HepG2 (cell line): ENCODE measurements around the gene ITPRIP. TPM values are rescaled to one million over a fixed set of nuclear protein-coding genes. Genes with fewer than 3 reads are reported as not detected.

Experiments used
- ATAC-seq: fragments of 200-7000 bp; cut with Tn5 transposase; 3 replicates; pipeline ENCODE4 v1.9.1; 2020; ENCODE audit warnings: mild to moderate bottlenecking, moderate library complexity
- BruUV-seq: library from RNA; stranded (reverse); fragments of 400-500 nt; replicated peaks from 2 replicates; lab custom pipeline; 2021; lab: Mats Ljungman, UMichigan
- CTCF ChIA-PET: fragments of 300-600 bp; formaldehyde crosslinking; extraction: SDS; loops from one replicate; lab custom pipeline; 2021; ENCODE audit warnings: low total read pairs, inconsistent platforms, low intra/inter-chr PET ratio; lab: Yijun Ruan, JAX
- POLR2A ChIA-PET: fragments of 350-600 bp; sonication (Branson Sonifier 250); formaldehyde crosslinking; loops from one replicate; lab custom pipeline; 2020; ENCODE audit warnings: antibody characterized with exemption, inconsistent platforms; lab: Yijun Ruan, JAX
- DNase-seq: peaks from one replicate; pipeline ENCODE4 v3.0.0-alpha.2; 2015; ENCODE audit warnings: low spot score
- FAIRE-seq: peaks from 3 replicates; lab custom pipeline; 2011; peaks lifted over from hg19 to GRCh38; lab: Jason Lieb, UNC
- H2AFZ ChIP-seq: one replicate; pipeline ENCODE4 v1.6.1; 2011; ENCODE audit warnings: low read length, inconsistent platforms
- H3K27ac ChIP-seq: fragments of 300-600 bp; 3 replicates; pipeline ENCODE4 v1.8.0; 2011; ENCODE audit warnings: mixed run types, mild to moderate bottlenecking, mixed read lengths, low read length, inconsistent platforms; ENCODE audit not compliant: insufficient read depth; ENCODE audit errors: extremely low read length
- H3K27me3 ChIP-seq, 2 experiments: fragments of 200-600 bp in 1 of 2; 2 replicates in 1 of 2; 3 replicates in 1 of 2; pipeline versions ENCODE4 v1.6.0 to v1.8.0; 2011; ENCODE audit warnings: low read length in 2 of 2, mild to moderate bottlenecking in 2 of 2, moderate library complexity in 2 of 2, inconsistent platforms in 1 of 2; ENCODE audit not compliant: insufficient read depth in 2 of 2, control insufficient read depth in 1 of 2
- H3K36me3 ChIP-seq, 2 experiments: fragments of 200-600 bp in 1 of 2; replicated peaks in 1 of 2; 2 replicates in 1 of 2; 3 replicates in 1 of 2; pipeline versions ENCODE4 v1.5.1 to v1.8.0; 2011; ENCODE audit warnings: low read length in 2 of 2, inconsistent platforms in 1 of 2; ENCODE audit not compliant: insufficient read depth in 2 of 2, control insufficient read depth in 1 of 2
- H3K4me1 ChIP-seq: 2 replicates; pipeline ENCODE4 v1.5.1; 2012; ENCODE audit warnings: low read length, inconsistent platforms; ENCODE audit not compliant: insufficient read depth
- H3K4me2 ChIP-seq: 2 replicates; pipeline ENCODE4 v1.6.0; 2011; ENCODE audit warnings: low read depth, low read length, inconsistent platforms
- H3K4me3 ChIP-seq, 3 experiments: fragments of 200-600 bp in 1 of 3; sonication (generic), shearing (Covaris generic) in 1 of 3; replicated peaks in 1 of 3; 2 replicates each; pipeline ENCODE4 v1.5.1; 2011 to 2016; ENCODE audit warnings: low read length in 3 of 3, inconsistent platforms in 2 of 3, low read depth in 2 of 3, mild to moderate bottlenecking in 2 of 3, control low read depth in 1 of 3, mixed read lengths in 1 of 3; ENCODE audit not compliant: insufficient read depth in 1 of 3
- H3K79me2 ChIP-seq: one replicate; pipeline ENCODE4 v1.6.1; 2011; ENCODE audit warnings: low read length, inconsistent platforms; ENCODE audit not compliant: insufficient read depth
- H3K9ac ChIP-seq: 2 replicates; pipeline ENCODE4 v1.6.0; 2011; ENCODE audit warnings: mild to moderate bottlenecking, low read depth, low read length, inconsistent platforms; ENCODE audit not compliant: insufficient read depth
- H3K9me3 ChIP-seq: 2 replicates; pipeline ENCODE4 v1.5.1; 2012; ENCODE audit warnings: mild to moderate bottlenecking, low read length
- H4K20me1 ChIP-seq: 2 replicates; pipeline ENCODE4 v1.6.0; 2011; ENCODE audit warnings: inconsistent platforms, mild to moderate bottlenecking, low read length, moderate library complexity; ENCODE audit not compliant: insufficient read depth
- ARNT2 ChIP-seq: sonication (generic); formaldehyde crosslinking; IDR thresholded peaks from 2 replicates; pipeline ENCODE4 v1.8.0; 2022; ENCODE audit warnings: mild to moderate bottlenecking, low read depth, missing genetic modification reagents, moderate library complexity
- ATF4 ChIP-seq, 2 experiments: fragments of 450-650 bp in 1 of 2; sonication (generic) in 1 of 2; formaldehyde crosslinking; IDR thresholded peaks; 2 replicates each; pipeline versions ENCODE4 v1.5.0 to v1.8.0; 2020 to 2022; ENCODE audit warnings: mild to moderate bottlenecking in 1 of 2, missing genetic modification reagents in 1 of 2
- ERF ChIP-seq: IDR thresholded peaks from 2 replicates; pipeline ENCODE4 v1.6.1; 2018; ENCODE audit warnings: missing biosample characterization, missing genetic modification reagents
- ETS1 ChIP-seq: sonication (generic); formaldehyde crosslinking; IDR thresholded peaks from 2 replicates; pipeline ENCODE4 v1.4.0; 2020; ENCODE audit warnings: missing genetic modification reagents
- FOSL2 ChIP-seq: sonication (generic); formaldehyde crosslinking; IDR thresholded peaks from 2 replicates; pipeline ENCODE4 v1.4.0; 2020; ENCODE audit warnings: missing genetic modification reagents
- FOXJ3 ChIP-seq: sonication (generic); formaldehyde crosslinking; IDR thresholded peaks from 2 replicates; pipeline ENCODE4 v1.4.0; 2020; ENCODE audit warnings: missing genetic modification reagents, mild to moderate bottlenecking, borderline replicate concordance
- GATA4 ChIP-seq: sonication (generic); IDR thresholded peaks from 2 replicates; pipeline ENCODE4 v1.6.1; 2016; ENCODE audit warnings: antibody characterized with exemption, low read depth, borderline replicate concordance
- GLMP ChIP-seq: sonication (generic); formaldehyde crosslinking; IDR thresholded peaks from 2 replicates; pipeline ENCODE4 v1.9.0; 2021; ENCODE audit warnings: missing genetic modification reagents, mild to moderate bottlenecking, borderline replicate concordance
- ISL2 ChIP-seq: sonication (generic); formaldehyde crosslinking; IDR thresholded peaks from 2 replicates; pipeline ENCODE4 v1.5.0; 2020; ENCODE audit warnings: missing genetic modification reagents
- KLF16 ChIP-seq, 2 experiments: sonication (generic) in 1 of 2; formaldehyde crosslinking in 1 of 2; IDR thresholded peaks; 2 replicates each; pipeline versions ENCODE4 v1.6.1 to v1.8.0; 2016 to 2023; ENCODE audit warnings: missing genetic modification reagents in 2 of 2, missing compliant biosample characterization in 1 of 2
- MTA1 ChIP-seq: sonication (generic); formaldehyde crosslinking; IDR thresholded peaks from 2 replicates; pipeline ENCODE4 v1.4.0; 2020; ENCODE audit warnings: missing genetic modification reagents, mild to moderate bottlenecking, borderline replicate concordance
- SNAI1 ChIP-seq: sonication (generic); formaldehyde crosslinking; IDR thresholded peaks from 2 replicates; pipeline ENCODE4 v1.5.0; 2020; ENCODE audit warnings: mild to moderate bottlenecking, missing genetic modification reagents, borderline replicate concordance
- THAP11 ChIP-seq: IDR thresholded peaks from 2 replicates; pipeline ENCODE4 v1.6.1; 2016; ENCODE audit warnings: missing biosample characterization, missing genetic modification reagents
- TSC22D2 ChIP-seq: sonication (generic); formaldehyde crosslinking; IDR thresholded peaks from 2 replicates; pipeline ENCODE4 v1.5.1; 2020; ENCODE audit warnings: missing genetic modification reagents, mild to moderate bottlenecking, borderline replicate concordance
- ZFX ChIP-seq: sonication (generic); formaldehyde crosslinking; IDR thresholded peaks from 2 replicates; pipeline ENCODE4 v1.4.0; 2020; ENCODE audit warnings: mild to moderate bottlenecking, low read depth, missing genetic modification reagents, moderate library complexity
- ZMYM4 ChIP-seq: sonication (generic); formaldehyde crosslinking; IDR thresholded peaks from 2 replicates; pipeline ENCODE4 v1.8.1; 2023; ENCODE audit warnings: mild to moderate bottlenecking, missing genetic modification reagents
- ZNF496 ChIP-seq: sonication (generic); formaldehyde crosslinking; IDR thresholded peaks from 2 replicates; pipeline ENCODE4 v1.8.1; 2023; ENCODE audit warnings: mild to moderate bottlenecking, moderate library complexity, missing genetic modification reagents; ENCODE audit not compliant: insufficient replicate concordance
- ZNF580 ChIP-seq: IDR thresholded peaks from 2 replicates; pipeline ENCODE4 v1.6.1; 2016; ENCODE audit warnings: low read depth, borderline replicate concordance
- ZNF589 ChIP-seq: sonication (generic); formaldehyde crosslinking; conservative IDR thresholded peaks from 2 replicates; pipeline ENCODE4 v1.8.0; 2022; ENCODE audit warnings: mild to moderate bottlenecking, moderate library complexity, missing genetic modification reagents
- ZNF672 ChIP-seq: sonication (generic); formaldehyde crosslinking; IDR thresholded peaks from 2 replicates; pipeline ENCODE4 v1.8.1; 2022; ENCODE audit warnings: missing genetic modification reagents
- ZNF777 ChIP-seq: sonication (generic); formaldehyde crosslinking; IDR thresholded peaks from 2 replicates; pipeline ENCODE4 v1.4.0; 2020; ENCODE audit warnings: missing genetic modification reagents
- WGBS: methylation state at CpG from one replicate; pipeline ENCODE4 v1.1.6; 2017; ENCODE audit warnings: low lambda C conversion rate; 5-methylcytosine and 5-hydroxymethylcytosine counted together
- in situ Hi-C: cut with HindIII; loops from 2 replicates; pipeline ENCODE4 v1.10.0; 2017; ENCODE audit warnings: low pct_unique_long_range_greater_than_20kb; ENCODE audit not compliant: extremely low pct_ligation_motif_present
- intact Hi-C: fragments of 100-400 bp; cut with micrococcal nuclease; formaldehyde crosslinking; loops from one replicate; pipeline ENCODE4 v1.10.0; 2022; ENCODE audit not compliant: unreplicated experiment
- polyA plus RNA-seq, 8 experiments: library from polyadenylated mRNA; depleted of rRNA in 3 of 8; stranded (reverse) in 7 of 8; unstranded in 1 of 8; fragments of >200 nt; fragmentation: Illumina TruSeq in 4 of 8; extraction: Trizol in 4 of 8; gene quantifications; 2 replicates each; pipeline versions ENCODE4 v1.2.1 to v1.2.3, GENCODE V29; 2011 to 2016; ENCODE audit warnings: low read depth in 4 of 8, missing spikeins in 1 of 8, mixed read lengths in 1 of 8; ENCODE audit not compliant: insufficient read depth in 1 of 8
- total RNA-seq, 5 experiments: library from RNA; depleted of rRNA; stranded (reverse); fragments of >200 nt; fragmentation: Illumina TruSeq; extraction: Trizol; gene quantifications; 2 replicates each; pipeline ENCODE4 v1.2.3, GENCODE V29; 2016; ENCODE audit warnings: low read depth in 1 of 5

Gene ITPRIP
- total and polyA plus RNA-seq, 2 of the 13 experiments (the other 11 are each of a cell fraction or from before 2014, with no cell fraction given), result 1.00 to 2.8 TPM

GRCh38 chr10:104349623-104350126 lies 11.4 kb upstream of the ITPRIP start:
- peaks cover 34% of the 10 kb centered on the region for H3K4me1 ChIP-seq
- H3K4me3 ChIP-seq, result peak overlapping the region; percentile 29 to 49 (median 46); a peak in 4 of 6 replicates
- no peaks in the 10 kb centered on the region for H3K9me3 ChIP-seq
- H3K27me3 ChIP-seq, result peaks cover 0 to 18% of the 10 kb centered on the region in 2 experiments; a peak in 4 of 5 replicates
- peak overlapping the region; percentile 20 for H3K27ac ChIP-seq
- no TSS peak for BruUV-seq
- DNase-seq, result peak; percentile 79
- H3K9ac ChIP-seq, result peak overlapping the region; percentile 30; the same call in 1 of the 2 replicates
- no peaks in the 10 kb centered on the region for H3K36me3 ChIP-seq
- CTCF ChIA-PET, result interaction anchor here (1.1 to 3.2 kb wide), 4 partner anchors 35 to 58 kb away, joined by 3 to 42 read pairs (median 24); no protein-coding TSS in a partner anchor
- peak; percentile 73 for ATAC-seq
- intact Hi-C loops (loop anchor here (1.0 to 5.0 kb wide), 4 partner anchors 44 to 304 kb away; partner anchors contain the start of gene SFR1), in situ Hi-C loops (loop anchor here (5.0 to 10.0 kb wide), 2 partner anchors 47 to 305 kb away; no protein-coding TSS in a partner anchor)
- no peaks in the 10 kb centered on the region for H4K20me1 ChIP-seq
- no peaks in the 10 kb centered on the region for H3K79me2 ChIP-seq
- POLR2A ChIA-PET, result interaction anchor here (1.0 to 1.5 kb wide), 4 partner anchors 12 to 75 kb away, joined by 4 to 7 read pairs (median 4); partner anchors contain the start of gene ITPRIP
- peak overlapping the region; percentile 71 for H2AFZ ChIP-seq
- 8% methylated on average over 5 of the region's 5 CpGs for WGBS
- H3K4me2 ChIP-seq, result peak overlapping the region; percentile 77
- no peak for FAIRE-seq
- TF ChIP-seq ZNF777 (no peak), ZNF589 (CRISPR knock-in tag) (no peak), ZNF496 (CRISPR knock-in tag) (no peak), THAP11 (CRISPR knock-in tag) (peak; percentile 67; the same call in 1 of the 2 replicates), ZFX (no peak), GLMP (CRISPR knock-in tag) (no peak), ZNF672 (CRISPR knock-in tag) (no peak), MTA1 (no peak), FOXJ3 (CRISPR knock-in tag) (peak; percentile 30; the same call in 1 of the 2 replicates), TSC22D2 (CRISPR knock-in tag) (no peak), SNAI1 (CRISPR knock-in tag) (no peak), ETS1 (CRISPR knock-in tag) (no peak), ZNF580 (CRISPR knock-in tag) (0 out of 2 replicates have a peak, but pooled peaks have one; percentile 6), GATA4 (no peak), KLF16 (CRISPR knock-in tag; IDR thresholded peaks at IDR 0.05) (peak in 1 of 2 experiments; percentile 36; a peak in 1 of 4 replicates), ATF4 (CRISPR knock-in tag; IDR thresholded peaks at IDR 0.05) (peak; percentile 47 to 98; a peak in 2 of 4 replicates), ISL2 (CRISPR knock-in tag) (0 out of 2 replicates have a peak, but pooled peaks have one; percentile 29), FOSL2 (CRISPR knock-in tag) (peak; percentile 83), ERF (CRISPR knock-in tag) (no peak), ZMYM4 (no peak), ARNT2 (no peak)
